Activated CD8-positive, alpha-beta T cell treated with anti-CD3 and anti-CD28 coated beads for 36 hours (primary cell): Measurements from ENCODE around the gene CLIP1. TPM values are rescaled to one million over a fixed set of nuclear protein-coding genes. Genes with fewer than 3 reads are reported as not detected.

Experiments used
- ATAC-seq: fragments of 200-7000 bp; cut with Tn5 transposase; one replicate; pipeline ENCODE4 v1.10.0; 2021; ENCODE audit warnings: mild to moderate bottlenecking, moderate library complexity
- CTCF ChIA-PET: fragments of 350-600 bp; sonication (Branson Sonifier 250); formaldehyde crosslinking; loops from one replicate; lab custom pipeline; 2021; ENCODE audit warnings: antibody characterized with exemption; lab: Charles Lee
- POLR2A ChIA-PET: fragments of 350-600 bp; sonication (Branson Sonifier 250); formaldehyde crosslinking; loops from one replicate; lab custom pipeline; 2021; ENCODE audit warnings: antibody characterized with exemption; lab: Charles Lee
- DNase-seq: peaks from one replicate; pipeline ENCODE4 v3.0.0-alpha.2; 2020
- H3K27ac Mint-ChIP-seq: one replicate; pipeline ENCODE4 v1.8.0; 2021; ENCODE audit warnings: mild to moderate bottlenecking, mixed read lengths
- H3K27me3 Mint-ChIP-seq: one replicate; pipeline ENCODE4 v1.8.0; 2021; ENCODE audit warnings: mixed read lengths
- H3K36me3 Mint-ChIP-seq: one replicate; pipeline ENCODE4 v1.8.0; 2021; ENCODE audit warnings: low read depth, mixed read lengths
- H3K4me1 Mint-ChIP-seq: one replicate; pipeline ENCODE4 v1.8.0; 2021; ENCODE audit warnings: low read depth, mixed read lengths
- H3K4me3 Mint-ChIP-seq: one replicate; pipeline ENCODE4 v1.8.0; 2021; ENCODE audit warnings: mild to moderate bottlenecking, moderate library complexity, mixed read lengths
- H3K9me3 Mint-ChIP-seq: one replicate; pipeline ENCODE4 v1.8.0; 2021; ENCODE audit warnings: mixed read lengths
- CTCF ChIP-seq: fragments of 200-600 bp; IDR thresholded peaks from one replicate; pipeline ENCODE4 v1.8.0; 2022; ENCODE audit warnings: antibody characterized with exemption, mild to moderate bottlenecking
- intact Hi-C: fragments of 100-400 bp; cut with micrococcal nuclease; formaldehyde crosslinking; loops from one replicate; pipeline ENCODE4 v1.10.0; 2022
- total RNA-seq, 2 experiments: library from RNA; stranded (reverse); gene quantifications; one replicate each; pipeline ENCODE4 v1.2.3, GENCODE V29; 2021

CLIP1 gene
- total RNA-seq, 2 experiments from 2014 or later = 29.4 to 32.4 TPM

GRCh38 chr12:122227341-122227740 is 195.1 kb downstream of the CLIP1 start:
- H3K4me3 Mint-ChIP-seq = peak overlapping the region; percentile 87
- no peak overlapping the region for H3K27ac Mint-ChIP-seq
- intact Hi-C loops = no loop called here
- peak; percentile 77 for DNase-seq
- ATAC-seq = no peak
- TF ChIP-seq CTCF = no peak
- no peaks in the 10 kb centered on the region for H3K27me3 Mint-ChIP-seq
- H3K9me3 Mint-ChIP-seq = no peaks in the 10 kb centered on the region
- H3K36me3 Mint-ChIP-seq = peaks cover 20% of the 10 kb centered on the region
- POLR2A ChIA-PET = interaction anchor here (0.7 to 3.5 kb wide), 4 partner anchors 11 to 202 kb away, joined by 3 to 17 read pairs (median 5); no protein-coding TSS in a partner anchor
- H3K4me1 Mint-ChIP-seq = peaks cover 33% of the 10 kb centered on the region
- CTCF ChIA-PET = interaction anchor here (0.6 to 4.4 kb wide), 4 partner anchors 11 to 40 kb away, joined by 3 to 21 read pairs (median 6); no protein-coding TSS in a partner anchor

- CTCF ChIA-PET = interaction anchor here (1.0 to 4.4 kb wide), 6 partner anchors 12 to 172 kb away, joined by 3 to 21 read pairs (median 6); no protein-coding TSS in a partner anchor
- Mint-ChIP-seq H3K27me3 (no peaks in the 10 kb centered on the region), H3K9me3 (no peaks in the 10 kb centered on the region), H3K27ac (peak overlapping the region; percentile 43), H3K4me1 (peaks cover 35% of the 10 kb centered on the region), H3K4me3 (peak overlapping the region; percentile 87), H3K36me3 (peaks cover 23% of the 10 kb centered on the region)
- no peak for TF ChIP-seq CTCF
- ATAC-seq = no peak
- intact Hi-C loops = no loop called here
- DNase-seq = no peak
- POLR2A ChIA-PET = interaction anchor here (0.8 to 3.5 kb wide), 6 partner anchors 10 to 301 kb away, joined by 3 to 17 read pairs (median 4); partner anchors contain the start of genes KNTC1 and RSRC2
Observed at GRCh38 chr12:122226366-122227125, 195.9 kb downstream of the CLIP1 start.

GRCh38 chr12:122225683-122226365 is 196.6 kb downstream of the CLIP1 start, which contains the start of gene DIABLO:
DIABLO (minus strand) TSS chr12:122226052; CDS start chr12:122226014, 38 bp downstream.
- intact Hi-C loops = no loop called here
- POLR2A ChIA-PET = interaction anchor here (0.8 to 3.5 kb wide), 6 partner anchors 9 to 301 kb away, joined by 3 to 17 read pairs (median 4); partner anchors contain the start of genes KNTC1 and RSRC2
- Mint-ChIP-seq H3K36me3 (peaks cover 19% of the 10 kb centered on the region), H3K4me1 (peaks cover 37% of the 10 kb centered on the region), H3K4me3 (peak within 1 kb of the TSS; percentile 87), H3K27me3 (no peaks in the 10 kb centered on the region), H3K27ac (peak within 1 kb of the TSS; percentile 91), H3K9me3 (no peaks in the 10 kb centered on the region)
- DNase-seq (peak; percentile 100), ATAC-seq (peak; percentile 97)
- no peak for TF ChIP-seq CTCF
- CTCF ChIA-PET = interaction anchor here (0.7 to 4.4 kb wide), 5 partner anchors 12 to 171 kb away, joined by 3 to 21 read pairs (median 3); no protein-coding TSS in a partner anchor

Other genes starting within 250 kb of the CLIP1 start
- not detected for gene IL31, start 248.4 kb downstream of the CLIP1 start, total RNA-seq
- not detected for gene LRRC43, start 239.5 kb downstream of the CLIP1 start, total RNA-seq
- 1 to 10 TPM; 3.6 to 5.1 TPM for gene B3GNT4, start 219.0 kb downstream of the CLIP1 start, total RNA-seq
- gene DIABLO, start 196.6 kb downstream of the CLIP1 start, total RNA-seq = 10 to 100 TPM; 50.5 to 55.2 TPM
- gene VPS33A, start 156.2 kb downstream of the CLIP1 start, total RNA-seq = 10 to 100 TPM; 19.7 to 21.4 TPM
- 10 to 100 TPM; 28.0 to 28.5 TPM for gene ZCCHC8, start 78.3 kb upstream of the CLIP1 start, total RNA-seq
- 100 to 1,000 TPM; 108 to 116 TPM for gene RSRC2, start 104.3 kb upstream of the CLIP1 start, total RNA-seq
- 100 to 1,000 TPM; 128 to 129 TPM for gene KNTC1, start 104.6 kb upstream of the CLIP1 start, total RNA-seq